ENCODE measurements around the gene MACF1.

DNA sequence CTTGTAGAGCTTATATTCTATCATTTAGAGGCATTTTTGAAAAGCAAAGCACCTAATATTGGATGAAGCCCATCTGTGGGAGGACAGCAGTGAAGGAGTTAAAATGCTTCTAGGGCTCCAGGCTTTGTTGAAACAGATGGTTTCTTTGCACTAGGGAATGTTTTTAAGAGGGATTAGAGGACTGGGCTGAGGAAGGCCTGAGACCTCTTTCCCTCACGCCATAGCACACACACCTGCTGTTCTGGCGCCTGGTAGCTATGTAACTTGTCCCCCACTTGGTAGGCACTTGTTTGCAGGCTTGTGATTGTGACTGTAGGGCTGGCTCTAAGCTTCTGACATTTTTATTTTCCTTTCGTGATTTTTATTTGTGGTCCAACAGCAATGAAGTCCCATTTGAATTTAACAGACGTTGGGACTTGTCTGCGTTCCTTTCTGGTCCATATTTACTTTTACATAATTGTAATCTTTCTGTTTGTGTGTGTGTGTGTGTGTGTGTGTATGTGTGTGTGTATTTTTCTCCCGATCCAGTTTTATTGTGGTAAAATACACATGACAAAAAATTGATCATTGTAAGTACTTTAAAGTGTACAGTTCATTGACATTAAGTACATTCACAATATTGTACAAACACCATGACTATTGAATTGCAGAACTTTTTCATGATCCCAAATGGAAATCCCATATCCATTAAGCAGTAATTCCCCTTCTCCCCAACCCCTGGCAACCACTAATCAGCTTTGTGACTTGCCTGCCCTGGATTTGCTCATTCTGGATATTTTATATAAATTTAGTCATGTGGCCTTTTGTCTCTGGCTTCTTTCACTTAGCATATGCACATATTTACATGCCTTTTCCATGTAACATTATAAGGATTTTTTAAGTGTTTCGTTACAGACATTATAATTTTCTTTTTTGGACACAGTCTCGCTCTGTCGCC is 33.5 kb upstream of the MACF1 start:
- no peak for TF ChIP-seq EP300 (IDR thresholded peaks at IDR 0.05)
- TF ChIP-seq, protein P1, sequence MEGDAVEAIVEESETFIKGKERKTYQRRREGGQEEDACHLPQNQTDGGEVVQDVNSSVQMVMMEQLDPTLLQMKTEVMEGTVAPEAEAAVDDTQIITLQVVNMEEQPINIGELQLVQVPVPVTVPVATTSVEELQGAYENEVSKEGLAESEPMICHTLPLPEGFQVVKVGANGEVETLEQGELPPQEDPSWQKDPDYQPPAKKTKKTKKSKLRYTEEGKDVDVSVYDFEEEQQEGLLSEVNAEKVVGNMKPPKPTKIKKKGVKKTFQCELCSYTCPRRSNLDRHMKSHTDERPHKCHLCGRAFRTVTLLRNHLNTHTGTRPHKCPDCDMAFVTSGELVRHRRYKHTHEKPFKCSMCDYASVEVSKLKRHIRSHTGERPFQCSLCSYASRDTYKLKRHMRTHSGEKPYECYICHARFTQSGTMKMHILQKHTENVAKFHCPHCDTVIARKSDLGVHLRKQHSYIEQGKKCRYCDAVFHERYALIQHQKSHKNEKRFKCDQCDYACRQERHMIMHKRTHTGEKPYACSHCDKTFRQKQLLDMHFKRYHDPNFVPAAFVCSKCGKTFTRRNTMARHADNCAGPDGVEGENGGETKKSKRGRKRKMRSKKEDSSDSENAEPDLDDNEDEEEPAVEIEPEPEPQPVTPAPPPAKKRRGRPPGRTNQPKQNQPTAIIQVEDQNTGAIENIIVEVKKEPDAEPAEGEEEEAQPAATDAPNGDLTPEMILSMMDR (IDR thresholded peaks at IDR 0.05) = no peak
